GM12892 (cell line): ENCODE measurements around the gene ACACB.
"Not testable (repeated sequence)": the region's sequence is repeated elsewhere in the genome, so short reads cannot be mapped to it uniquely, and the experiment has no call there.

ENCODE experiments used
- DNase-seq: peaks from one replicate; pipeline ENCODE4 v3.0.0; 2011; ENCODE audit not compliant: insufficient read length
- FAIRE-seq: peaks from 2 replicates; lab custom pipeline; 2011; peaks lifted over from hg19 to GRCh38; lab: Jason Lieb, UNC
- POLR2A ChIP-seq: IDR thresholded peaks from 2 replicates; pipeline ENCODE4 v1.6.1; 2011; ENCODE audit warnings: low read depth, low read length, control low read depth
- POLR2AphosphoS5 ChIP-seq: IDR thresholded peaks from 2 replicates; pipeline ENCODE4 v1.6.1; 2011; ENCODE audit warnings: low read depth, low read length, control low read depth
- TAF1 ChIP-seq: IDR thresholded peaks from 2 replicates; pipeline ENCODE4 v1.6.1; 2011; ENCODE audit warnings: low read depth, mild to moderate bottlenecking, control low read depth, low read length, borderline replicate concordance

The ACACB gene

DNA sequence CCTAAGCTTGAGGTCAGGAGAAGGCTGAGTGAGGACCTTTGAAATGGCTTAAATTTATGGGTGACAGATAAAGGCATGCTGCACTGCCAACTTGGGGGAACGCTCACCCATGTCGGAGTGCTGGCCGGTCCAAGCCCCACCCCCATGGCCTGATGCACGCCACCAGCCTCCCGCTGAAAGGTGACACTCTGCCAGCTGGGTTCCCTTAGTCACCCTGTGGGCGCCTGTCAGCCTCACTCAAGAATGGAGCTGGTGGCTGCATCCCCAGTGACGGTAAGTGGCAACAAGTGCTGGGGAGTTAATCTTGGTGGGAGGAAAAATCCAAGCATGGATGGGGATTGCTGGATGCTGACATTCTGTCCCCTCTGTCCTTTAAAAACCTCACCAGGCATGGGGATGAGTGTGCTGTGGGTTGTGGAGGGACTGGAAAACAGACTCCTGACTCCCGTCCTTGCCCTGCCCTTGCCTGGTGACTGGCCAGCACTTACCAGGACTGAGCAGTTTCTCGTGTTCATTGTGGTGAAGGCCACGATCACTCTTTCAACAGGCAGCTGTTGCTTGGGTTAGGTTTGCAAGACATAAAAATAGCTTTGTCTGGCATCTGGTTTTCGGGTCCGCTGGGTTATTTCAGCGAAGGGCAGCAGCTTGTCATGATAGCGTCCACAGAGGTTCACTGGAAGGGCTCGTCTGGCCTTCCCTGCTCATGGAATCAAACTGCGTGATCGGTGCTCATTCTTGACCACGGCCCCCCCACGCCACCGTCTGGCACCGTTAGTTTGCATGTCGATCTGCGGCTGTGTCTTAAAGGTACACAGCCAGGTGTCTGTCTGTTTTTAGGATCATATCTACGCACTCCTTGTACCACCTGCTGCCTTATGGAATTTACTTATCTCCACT, 15.0 kb downstream of the ACACB start:
- no peak for FAIRE-seq
- no peak for DNase-seq
- TF ChIP-seq POLR2A (no peak), POLR2AphosphoS5 (no peak), TAF1 (no peak)

DNA sequence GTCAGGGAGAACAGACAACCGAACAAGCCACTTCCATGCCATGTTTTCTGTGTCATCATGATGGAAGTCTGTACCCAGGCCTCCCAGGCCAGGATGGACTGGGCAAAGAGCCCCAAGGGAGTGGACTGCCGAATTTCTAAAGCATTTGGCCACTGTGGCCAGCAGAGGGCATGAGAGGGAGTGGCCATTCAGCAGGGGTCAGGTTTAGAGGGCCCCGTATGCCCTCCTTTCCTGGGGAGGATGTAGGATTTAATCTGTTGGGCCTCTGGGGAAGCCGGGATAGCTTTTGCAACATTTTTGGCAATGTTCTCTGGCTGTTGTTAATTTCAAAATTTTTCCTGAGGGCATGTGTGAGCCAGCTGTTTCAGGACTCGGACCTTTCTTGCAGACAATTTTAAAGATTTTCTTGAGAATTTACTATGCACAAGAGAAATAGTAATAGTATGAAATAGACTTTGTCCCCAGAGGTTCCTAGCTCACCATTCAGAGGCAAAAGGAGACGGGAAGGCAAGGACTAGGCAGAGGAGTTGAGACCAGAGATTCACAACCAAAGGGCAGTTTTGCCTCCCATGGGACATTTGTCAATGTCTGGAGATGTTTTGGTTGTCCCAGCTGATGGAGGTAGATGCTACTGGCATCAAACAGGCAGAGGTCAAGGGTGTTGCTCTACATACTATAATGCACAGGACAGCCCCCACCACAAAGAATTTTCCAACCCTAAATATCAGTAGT, 18.0 kb downstream of the ACACB start:
- DNase-seq (no peak), FAIRE-seq (no peak)
- TF ChIP-seq POLR2AphosphoS5 (no peak), POLR2A (no peak), TAF1 (no peak)

DNA sequence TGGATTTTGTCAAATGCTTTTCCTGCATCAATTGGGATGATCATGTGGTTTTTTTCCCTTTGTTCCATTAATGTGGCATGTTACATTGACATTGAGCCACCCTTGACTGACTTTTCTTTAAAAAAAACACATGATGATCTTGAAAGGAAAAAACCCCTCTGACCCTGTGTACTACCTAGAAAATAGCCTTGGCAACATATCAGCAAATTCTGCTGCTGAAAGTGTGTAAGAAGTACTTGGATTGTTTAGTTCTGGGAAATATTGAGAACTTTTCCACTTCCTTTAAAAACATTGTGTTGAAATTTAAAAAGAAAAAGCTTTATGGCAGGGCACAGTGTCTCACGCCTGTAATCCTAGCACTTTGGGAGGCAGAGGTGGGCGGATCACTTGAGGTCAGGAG, 20.7 kb downstream of the ACACB start:
- DNase-seq (no peak), FAIRE-seq (no peak)
- TF ChIP-seq POLR2A, result no peak
- TF ChIP-seq TAF1, result no peak
- no peak for TF ChIP-seq POLR2AphosphoS5

DNA sequence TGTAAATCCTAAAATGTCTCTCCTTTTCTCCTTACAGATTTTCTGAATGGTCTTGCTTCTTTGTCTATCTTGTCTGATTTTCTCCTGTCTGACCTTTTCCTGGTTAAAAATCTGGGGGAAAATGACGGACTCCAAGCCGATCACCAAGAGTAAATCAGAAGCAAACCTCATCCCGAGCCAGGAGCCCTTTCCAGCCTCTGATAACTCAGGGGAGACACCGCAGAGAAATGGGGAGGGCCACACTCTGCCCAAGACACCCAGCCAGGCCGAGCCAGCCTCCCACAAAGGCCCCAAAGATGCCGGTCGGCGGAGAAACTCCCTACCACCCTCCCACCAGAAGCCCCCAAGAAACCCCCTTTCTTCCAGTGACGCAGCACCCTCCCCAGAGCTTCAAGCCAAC, 23.0 kb downstream of the ACACB start:
- FAIRE-seq (no peak), DNase-seq (no peak)
- no peak for TF ChIP-seq POLR2AphosphoS5
- TF ChIP-seq TAF1, result no peak
- TF ChIP-seq POLR2A, result no peak

DNA sequence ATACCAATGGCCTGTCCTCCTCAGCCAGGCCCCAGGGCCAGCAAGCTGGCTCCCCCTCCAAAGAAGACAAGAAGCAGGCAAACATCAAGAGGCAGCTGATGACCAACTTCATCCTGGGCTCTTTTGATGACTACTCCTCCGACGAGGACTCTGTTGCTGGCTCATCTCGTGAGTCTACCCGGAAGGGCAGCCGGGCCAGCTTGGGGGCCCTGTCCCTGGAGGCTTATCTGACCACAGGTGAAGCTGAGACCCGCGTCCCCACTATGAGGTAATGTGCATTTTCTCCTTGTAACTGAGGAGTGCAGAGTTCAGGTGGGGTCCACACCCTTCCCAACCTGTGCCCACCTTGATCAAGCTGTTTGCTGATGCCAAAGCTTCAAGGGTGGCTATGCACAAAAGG, 23.4 kb downstream of the ACACB start:
- no peak for DNase-seq
- FAIRE-seq, result no peak
- no peak for TF ChIP-seq TAF1
- no peak for TF ChIP-seq POLR2A
- TF ChIP-seq POLR2AphosphoS5, result no peak

DNA sequence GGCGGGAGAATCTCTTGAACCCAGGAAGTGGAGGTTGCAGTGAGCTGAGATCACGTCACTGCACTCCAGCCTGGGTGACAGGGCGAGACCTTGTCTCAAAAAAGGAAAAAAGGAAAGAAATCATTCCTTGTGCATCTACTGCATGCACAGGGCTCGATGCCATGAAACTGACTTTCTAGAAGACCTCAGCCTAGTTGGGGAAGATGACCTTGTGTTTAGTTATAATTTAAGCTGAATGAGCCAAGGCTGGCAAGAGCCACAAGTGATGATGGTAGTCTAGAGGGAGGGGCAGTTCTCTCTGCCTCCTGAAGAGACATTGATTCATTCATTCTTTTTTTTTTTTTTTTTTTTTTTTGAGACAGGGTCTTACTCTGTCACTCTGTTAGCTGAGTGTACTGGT, 24.2 kb downstream of the ACACB start:
- TF ChIP-seq POLR2AphosphoS5, result no peak
- TF ChIP-seq TAF1, result no peak
- no peak for TF ChIP-seq POLR2A
- FAIRE-seq (no peak), DNase-seq (no peak)

DNA sequence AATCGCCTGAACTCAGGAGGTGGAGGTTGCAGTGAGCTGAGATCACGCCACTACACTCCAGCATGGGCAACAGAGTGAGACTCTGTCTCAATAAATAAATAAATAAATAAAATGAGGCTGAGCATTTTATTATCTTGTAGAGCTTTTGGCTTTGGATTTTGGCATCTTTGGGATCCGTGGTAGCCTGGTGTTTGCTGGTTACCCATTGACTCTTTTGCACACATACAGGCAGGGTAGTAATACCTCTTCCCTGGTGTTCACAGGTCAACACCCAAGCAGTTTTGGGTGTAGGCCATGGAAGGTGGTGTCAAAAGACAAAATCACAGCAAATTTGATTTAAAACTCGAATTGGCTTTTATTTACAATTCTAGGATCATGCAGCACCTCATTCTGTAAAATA, 27.8 kb downstream of the ACACB start:
- DNase-seq, result no peak
- FAIRE-seq, result no peak
- no peak for TF ChIP-seq POLR2AphosphoS5
- TF ChIP-seq POLR2A, result no peak
- TF ChIP-seq TAF1, result no peak

DNA sequence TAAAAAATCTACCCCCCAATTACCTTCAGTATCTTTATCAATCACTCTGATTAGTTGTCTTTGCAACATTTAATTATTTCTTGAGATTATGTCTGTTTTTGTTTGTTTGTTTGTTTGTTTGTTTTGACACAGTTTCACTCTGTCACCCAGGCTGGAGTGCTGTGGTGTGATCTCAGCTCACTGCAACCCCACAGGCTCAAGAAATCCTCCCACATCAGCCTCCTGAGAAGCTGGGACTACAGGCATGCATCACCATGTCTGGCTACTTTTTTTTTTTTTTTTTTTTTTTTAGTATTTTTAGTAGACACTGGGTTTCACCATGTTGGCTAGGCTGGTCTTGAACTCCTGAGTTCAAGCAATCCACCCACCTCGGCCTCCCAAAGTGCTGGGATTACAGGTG, 30.7 kb downstream of the ACACB start:
- FAIRE-seq, DNase-seq: not testable (repeated sequence)

DNA sequence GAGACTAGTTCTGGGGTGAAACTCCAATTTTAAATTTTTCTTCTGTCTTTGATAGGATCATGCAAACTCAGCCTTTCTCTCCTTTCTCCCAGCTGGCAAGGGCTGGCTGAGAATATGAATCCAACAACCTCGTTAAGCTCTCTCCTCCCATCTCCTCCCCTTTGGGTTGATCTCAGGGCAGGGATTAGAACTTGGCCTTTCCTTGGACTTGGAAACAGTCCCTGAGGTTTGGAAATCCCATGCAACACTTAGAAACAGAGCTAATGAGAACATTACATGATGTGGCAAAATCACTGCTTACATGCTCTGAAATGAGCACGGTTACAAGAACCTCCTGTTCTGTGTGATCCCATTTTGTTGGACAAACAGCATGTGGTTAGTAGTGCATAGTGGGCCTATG, 31.6 kb downstream of the ACACB start:
- FAIRE-seq (no peak), DNase-seq (no peak)
- TF ChIP-seq POLR2AphosphoS5 (no peak), POLR2A (no peak), TAF1 (no peak)

DNA sequence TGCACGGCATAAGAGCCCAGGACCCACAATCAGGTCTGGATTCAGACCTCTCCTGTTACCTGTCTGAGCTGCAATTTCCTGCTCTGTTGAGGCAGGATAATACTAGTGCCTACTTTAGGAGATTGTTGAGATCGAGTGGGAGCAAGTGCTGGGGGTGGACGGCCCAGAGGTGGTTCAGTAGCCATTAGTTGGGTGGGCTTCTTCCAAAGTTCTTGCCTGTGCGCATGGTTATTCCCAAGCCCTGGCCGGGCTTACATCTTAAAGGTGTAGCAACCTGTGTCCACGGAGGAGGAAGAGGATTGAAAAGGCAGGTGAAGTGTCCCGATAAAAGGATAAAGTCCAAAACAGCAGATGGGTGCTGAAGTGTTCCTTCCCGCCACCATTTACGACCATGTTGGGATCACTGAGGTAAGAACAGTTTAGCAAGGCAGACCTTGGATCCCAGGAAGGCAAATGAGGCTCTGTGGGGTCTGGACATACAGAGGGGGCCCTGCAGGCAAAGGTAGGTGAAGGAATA, 33.8 kb downstream of the ACACB start:
- no peak for TF ChIP-seq POLR2AphosphoS5
- no peak for TF ChIP-seq TAF1
- TF ChIP-seq POLR2A, result no peak
- DNase-seq (no peak), FAIRE-seq (no peak)

DNA sequence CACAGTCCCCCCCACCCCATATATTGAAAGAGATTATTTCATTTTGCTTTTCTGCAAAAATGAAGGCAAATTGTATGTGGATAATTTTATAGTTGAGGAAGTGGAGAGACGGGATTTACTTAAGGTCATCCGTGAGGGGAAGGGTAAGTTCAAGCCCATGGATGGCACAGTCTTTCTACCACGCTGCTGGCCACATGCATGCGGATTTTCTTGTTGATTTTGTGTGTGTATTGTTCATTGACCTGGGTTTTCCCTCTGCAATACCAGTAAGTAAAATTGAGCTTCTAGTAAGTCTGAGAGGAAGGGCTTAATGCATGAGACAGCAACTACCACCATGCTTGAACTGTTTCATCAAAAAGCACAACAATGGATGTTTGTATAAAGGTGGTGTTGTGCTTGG, 35.1 kb downstream of the ACACB start:
- DNase-seq, result no peak
- FAIRE-seq, result no peak
- TF ChIP-seq POLR2AphosphoS5 (no peak), POLR2A (no peak)

DNA sequence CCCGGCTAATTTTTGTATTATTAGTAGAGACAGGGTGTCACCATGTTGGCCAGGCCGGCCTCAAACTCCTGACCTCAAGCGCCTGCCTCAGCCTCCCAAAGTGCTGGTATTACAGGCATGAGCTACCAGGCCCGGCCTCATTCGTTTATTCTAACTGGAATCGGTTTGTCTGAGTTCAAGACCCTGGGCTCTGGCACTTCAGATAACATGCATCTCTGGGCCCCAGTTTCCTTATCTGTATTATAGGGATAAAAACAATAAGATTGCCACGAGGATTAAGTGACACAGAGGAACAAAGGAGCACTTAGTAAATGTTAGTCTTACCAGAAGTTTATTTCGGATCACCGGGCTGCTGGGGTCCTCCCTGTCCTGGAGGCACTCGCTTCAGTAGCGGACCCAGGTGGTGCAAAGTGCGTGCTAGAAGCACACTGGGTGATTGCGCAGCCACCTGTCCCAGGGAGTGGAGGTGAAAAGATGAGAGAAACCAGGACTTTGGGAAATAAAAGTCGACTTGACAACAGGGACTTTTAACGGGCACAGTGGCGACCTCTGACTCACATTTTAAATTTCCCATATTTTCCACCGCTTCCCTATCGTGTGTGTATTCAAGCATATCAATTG, 37.5 kb downstream of the ACACB start:
- no peak for FAIRE-seq

More for the DNA sequence above, 37.5 kb downstream of the ACACB start:
- DNase-seq, result no peak
- no peak for TF ChIP-seq TAF1
- TF ChIP-seq POLR2AphosphoS5, result no peak
- TF ChIP-seq POLR2A, result no peak
